Adrenal gland (tissue), 12 donors: ENCODE results near the gene ARHGAP6. TPM values are rescaled to one million over a fixed set of nuclear protein-coding genes. Genes with fewer than 3 reads are reported as not detected.

Experiments
- DNase-seq, 7 donors: peaks; one replicate each; pipeline ENCODE4 v3.0.0-alpha.2; 2019 to 2020
- H3K27ac ChIP-seq, 5 donors: fragments of 200-600 bp; sonication (generic) in 4 of 5; 1 replicate in 3 of 5; 2 replicates in 2 of 5; pipeline versions ENCODE4 v1.5.1 to v1.8.0; 2016 to 2020; ENCODE audit warnings: mild to moderate bottlenecking in 1 of 5
- H3K27me3 ChIP-seq: fragments of 200-600 bp; 2 replicates; pipeline ENCODE4 v1.8.0; 2021
- H3K36me3 ChIP-seq, 2 donors: fragments of 200-600 bp; replicated peaks in 1 of 2; 1 replicate in 1 of 2; 2 replicates in 1 of 2; pipeline versions ENCODE4 v1.5.1 to v1.8.0; 2018 to 2022
- H3K4me1 ChIP-seq, 2 donors: fragments of 200-600 bp; replicated peaks in 1 of 2; 1 replicate in 1 of 2; 2 replicates in 1 of 2; pipeline versions ENCODE4 v1.5.1 to v1.8.0; 2018 to 2021
- H3K4me3 ChIP-seq, 4 donors: fragments of 200-600 bp; sonication (generic) in 3 of 4; one replicate each; pipeline ENCODE4 v1.5.1; 2016 to 2018
- H3K9me3 ChIP-seq, 3 donors: fragments of 200-600 bp; sonication (generic) in 1 of 3; replicated peaks in 1 of 3; 1 replicate in 2 of 3; 2 replicates in 1 of 3; pipeline versions ENCODE4 v1.5.1 to v1.8.0; 2016 to 2021
- POLR2A ChIP-seq, 2 donors: fragments of 450-650 bp; IDR thresholded peaks; one replicate each; pipeline ENCODE4 v1.6.1; 2017; ENCODE audit warnings: antibody characterized with exemption in 2 of 2, mild to moderate bottlenecking in 2 of 2, moderate library complexity in 1 of 2
- WGBS, 4 donors: extraction: QIAGEN DNeasy Blood & Tissue Kit in 2 of 4; methylation state at CpG; one replicate each; pipeline versions ENCODE4 v1.1.5 to v1.1.7; 2013 to 2017; 5-methylcytosine and 5-hydroxymethylcytosine counted together
- intact Hi-C, 2 donors: fragments of 100-400 bp; cut with DNase I; formaldehyde crosslinking; loops; one replicate each; pipeline versions ENCODE4 v1.14.1 to v1.15.0; 2022 to 2023
- polyA plus RNA-seq, 3 donors: library from polyadenylated mRNA; stranded (reverse); fragments of 200-250 nt in 2 of 3; fragments of 350-450 nt in 1 of 3; fragmentation: Illumina TruSeq in 1 of 3; extraction: RNeasy Lipid Tissue Mini Kit (QIAGEN cat#74804) in 1 of 3; gene quantifications; one replicate each; pipeline ENCODE4 v1.2.3, GENCODE V29; 2013 to 2014
- total RNA-seq, 9 donors: library from RNA; depleted of rRNA in 4 of 9; stranded (reverse); fragments of >200 nt in 4 of 9; fragments of 120-200 nt in 1 of 9; fragmentation: NEBNext Ultra II Directional in 1 of 9; extraction: Animal tissue kit (Norgen Biotek cat#: 25700) in 1 of 9; gene quantifications; one replicate each; pipeline versions ENCODE4 v1.1.0 to v1.2.4, GENCODE V29; 2013 to 2023
- TF ChIP-seq, protein P1 (sequence below), 6 experiments: fragments of 450-650 bp in 4 of 6; fragments of 200-600 bp in 2 of 6; sonication (generic) in 1 of 6; IDR thresholded peaks; 1 replicate in 5 of 6; 2 replicates in 1 of 6; pipeline versions ENCODE4 v1.5.1 to v1.8.0; 2016 to 2021; ENCODE audit warnings: antibody characterized with exemption in 6 of 6, mild to moderate bottlenecking in 2 of 6, moderate library complexity in 1 of 6
- donor health status: healthy with polysubstance abuse.
- donor health status: Bipolar disorder and iron deficiency.
- donor health status: DM: yes; HTN: yes; CAD: no.
- donor health status: DM: no; HTN: no; CAD: no.
- donor health status: DM: no; HTN: no; CAD: no.
- donor health status: DM: yes; HTN: yes; CAD: no.

ARHGAP6 gene
- total and polyA plus RNA-seq, 12 donors: 0.78 to 4.2 (median 2.7) TPM

DNA sequence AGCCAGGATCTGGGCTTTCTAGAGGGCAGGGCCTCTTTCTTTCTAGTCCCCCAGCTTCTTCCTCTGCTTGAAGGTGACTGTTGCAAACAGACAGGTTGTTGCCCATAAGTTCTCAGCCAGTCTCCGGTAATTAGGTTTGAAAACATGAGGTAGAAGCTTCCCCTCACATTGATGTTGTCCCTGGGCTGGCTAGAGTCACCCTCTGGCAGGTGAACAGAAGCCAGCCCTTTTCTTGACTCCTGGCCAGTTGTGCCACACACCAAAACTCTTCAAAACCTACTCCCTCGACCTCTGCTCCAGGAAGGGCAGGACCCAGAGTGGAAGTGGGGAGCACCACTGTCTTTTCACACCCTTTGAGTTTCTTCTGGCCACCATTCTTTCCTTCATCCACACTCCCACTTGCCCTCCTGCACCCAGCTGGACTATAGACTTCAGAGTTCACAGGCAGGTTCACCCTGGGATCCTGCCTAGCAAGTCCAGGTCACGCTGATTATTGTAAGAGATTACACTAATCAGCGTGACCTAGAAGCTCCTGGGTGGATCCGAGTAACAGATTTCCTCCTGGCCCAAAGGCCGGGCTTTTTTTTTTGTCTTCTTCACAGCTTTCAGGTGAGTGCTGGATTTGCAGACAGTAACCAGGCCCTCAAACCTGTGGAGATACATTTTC, 37.4 kb upstream of the ARHGAP6 start:
- 52 to 84% (median 76%) methylated on average over 4 to 6 of the region's 6 CpGs for WGBS, 4 donors
- Histone ChIP-seq H3K27me3 (peaks cover 11% of the 10 kb centered on the region), H3K4me3 (no peak overlapping the region), H3K9me3 (no peaks in the 10 kb centered on the region), H3K36me3 (no peaks in the 10 kb centered on the region), H3K27ac (no peak overlapping the region), H3K4me1 (no peaks in the 10 kb centered on the region)
- no peak for DNase-seq
- intact Hi-C loops: no loop called here
- TF ChIP-seq, protein P1, sequence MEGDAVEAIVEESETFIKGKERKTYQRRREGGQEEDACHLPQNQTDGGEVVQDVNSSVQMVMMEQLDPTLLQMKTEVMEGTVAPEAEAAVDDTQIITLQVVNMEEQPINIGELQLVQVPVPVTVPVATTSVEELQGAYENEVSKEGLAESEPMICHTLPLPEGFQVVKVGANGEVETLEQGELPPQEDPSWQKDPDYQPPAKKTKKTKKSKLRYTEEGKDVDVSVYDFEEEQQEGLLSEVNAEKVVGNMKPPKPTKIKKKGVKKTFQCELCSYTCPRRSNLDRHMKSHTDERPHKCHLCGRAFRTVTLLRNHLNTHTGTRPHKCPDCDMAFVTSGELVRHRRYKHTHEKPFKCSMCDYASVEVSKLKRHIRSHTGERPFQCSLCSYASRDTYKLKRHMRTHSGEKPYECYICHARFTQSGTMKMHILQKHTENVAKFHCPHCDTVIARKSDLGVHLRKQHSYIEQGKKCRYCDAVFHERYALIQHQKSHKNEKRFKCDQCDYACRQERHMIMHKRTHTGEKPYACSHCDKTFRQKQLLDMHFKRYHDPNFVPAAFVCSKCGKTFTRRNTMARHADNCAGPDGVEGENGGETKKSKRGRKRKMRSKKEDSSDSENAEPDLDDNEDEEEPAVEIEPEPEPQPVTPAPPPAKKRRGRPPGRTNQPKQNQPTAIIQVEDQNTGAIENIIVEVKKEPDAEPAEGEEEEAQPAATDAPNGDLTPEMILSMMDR (IDR thresholded peaks at IDR 0.05): no peak
- TF ChIP-seq POLR2A (IDR thresholded peaks at IDR 0.05): no peak

DNA sequence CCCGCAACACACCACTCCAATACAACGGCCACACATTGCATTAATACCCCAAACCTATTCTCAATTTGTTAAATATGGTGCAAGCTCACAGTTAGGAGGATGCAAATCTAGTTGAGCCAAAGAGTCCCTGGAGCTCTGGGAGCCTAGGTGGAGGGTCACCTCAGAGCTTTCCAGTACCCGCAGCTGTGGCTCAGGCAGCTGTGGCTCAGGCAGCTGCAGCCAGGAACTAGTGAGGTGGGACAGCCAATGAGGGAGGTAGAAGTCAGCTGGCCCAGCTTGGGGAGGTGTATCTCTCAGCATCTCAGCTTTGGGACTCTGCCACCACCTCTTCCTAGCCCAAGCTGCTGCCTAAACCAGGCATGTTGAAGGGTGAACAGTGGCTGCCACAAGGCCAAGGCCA, 36.7 kb upstream of the ARHGAP6 start:
- H3K27me3 ChIP-seq: peaks cover 11% of the 10 kb centered on the region

DNA sequence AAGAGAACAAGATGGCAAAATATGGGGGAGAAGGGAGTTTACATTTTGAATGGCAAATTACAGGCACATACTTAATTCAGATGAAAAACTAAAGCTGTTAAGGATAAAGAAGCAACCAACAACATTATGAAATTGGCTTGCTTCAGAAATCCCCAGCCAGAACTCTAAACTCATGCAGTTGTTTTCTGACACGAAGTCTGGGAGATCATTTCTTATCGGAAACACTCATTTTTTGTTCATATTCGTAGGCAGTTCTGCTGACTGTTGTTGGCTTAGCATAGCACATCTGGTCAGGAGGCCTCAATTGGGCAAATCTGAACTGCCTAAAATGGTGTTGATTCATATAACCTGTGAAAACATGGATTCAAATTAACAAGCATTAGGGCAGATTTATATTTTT, 33.0 kb upstream of the ARHGAP6 start:
- Histone ChIP-seq H3K4me1 (no peaks in the 10 kb centered on the region), H3K27ac (no peak overlapping the region), H3K36me3 (no peaks in the 10 kb centered on the region), H3K27me3 (peaks cover 1% of the 10 kb centered on the region), H3K9me3 (no peaks in the 10 kb centered on the region), H3K4me3 (no peak overlapping the region)
- intact Hi-C loops: no loop called here
- 64 to 76% (median 69%) methylated on average over 3 of the region's 3 CpGs for WGBS, 4 donors
- no peak for DNase-seq
- TF ChIP-seq, protein P1 (IDR thresholded peaks at IDR 0.05): no peak

More for the DNA sequence above, 36.7 kb upstream of the ARHGAP6 start:
- Histone ChIP-seq H3K27ac (no peak overlapping the region), H3K4me1 (no peaks in the 10 kb centered on the region), H3K9me3 (no peaks in the 10 kb centered on the region), H3K4me3 (no peak overlapping the region), H3K36me3 (no peaks in the 10 kb centered on the region)
- 61 to 87% (median 73%) methylated on average over 2 to 3 of the region's 3 CpGs for WGBS, 4 donors
- intact Hi-C loops: no loop called here
- DNase-seq: no peak
- no peak for TF ChIP-seq POLR2A (IDR thresholded peaks at IDR 0.05)
- TF ChIP-seq, protein P1 (IDR thresholded peaks at IDR 0.05): no peak

DNA sequence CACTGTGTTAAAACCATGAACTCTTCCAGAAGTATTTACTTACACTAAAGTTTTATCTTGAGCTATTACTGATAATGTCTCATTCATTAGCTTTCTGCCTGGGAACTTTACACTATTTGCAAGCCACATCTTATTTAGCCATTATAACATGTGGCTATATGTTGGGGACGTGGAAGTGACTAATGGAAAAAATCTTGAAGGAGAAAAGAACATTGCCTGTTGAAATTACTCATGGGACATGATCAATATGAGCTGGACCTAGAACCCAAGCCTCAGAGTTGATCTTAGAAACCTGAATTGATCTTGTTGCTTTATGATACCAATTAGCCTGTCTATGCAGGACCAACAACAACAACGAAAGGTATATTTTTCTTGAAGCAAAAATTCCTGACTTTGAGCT, 22.5 kb upstream of the ARHGAP6 start:
- 51 to 73% (median 64%) methylated on average over 2 of the region's 2 CpGs for WGBS, 4 donors
- intact Hi-C loops: no loop called here
- Histone ChIP-seq H3K27ac (no peak overlapping the region), H3K36me3 (no peaks in the 10 kb centered on the region), H3K4me1 (no peaks in the 10 kb centered on the region), H3K9me3 (no peaks in the 10 kb centered on the region), H3K27me3 (no peaks in the 10 kb centered on the region), H3K4me3 (no peak overlapping the region)
- DNase-seq: no peak
- TF ChIP-seq, protein P1 (IDR thresholded peaks at IDR 0.05): no peak
- TF ChIP-seq POLR2A (IDR thresholded peaks at IDR 0.05): no peak
